Keratinocyte (primary cell): ENCODE measurements around the gene YBX1. TPM values are rescaled to one million over a fixed set of nuclear protein-coding genes. Genes with fewer than 3 reads are reported as not detected.

Source experiments
- DNase-seq: peaks from one replicate; pipeline ENCODE4 v3.0.0-alpha.2; 2011; ENCODE audit warnings: low read depth, missing footprints, low spot score
- FAIRE-seq: peaks from 2 replicates; lab custom pipeline; 2011; peaks lifted over from hg19 to GRCh38; lab: Jason Lieb, UNC
- H2AFZ ChIP-seq: 2 replicates; pipeline ENCODE4 v1.6.0; 2012; ENCODE audit warnings: low read length, control low read depth, inconsistent platforms; ENCODE audit not compliant: control insufficient read depth
- H3K27ac ChIP-seq: 2 replicates; pipeline ENCODE4 v1.5.1; 2011; ENCODE audit warnings: low read length; ENCODE audit not compliant: control insufficient read depth, insufficient read depth
- H3K27me3 ChIP-seq: 3 replicates; pipeline ENCODE4 v1.6.0; 2011; ENCODE audit warnings: low read length; ENCODE audit not compliant: control insufficient read depth, insufficient read depth; ENCODE audit errors: extremely low read depth
- H3K36me3 ChIP-seq, 2 experiments: 2 replicates in 1 of 2; 3 replicates in 1 of 2; pipeline ENCODE4 v1.5.1; 2011; ENCODE audit warnings: low read length in 2 of 2, mild to moderate bottlenecking in 1 of 2; ENCODE audit not compliant: control insufficient read depth in 2 of 2, insufficient read depth in 2 of 2; ENCODE audit errors: extremely low read depth in 1 of 2
- H3K4me1 ChIP-seq: 3 replicates; pipeline ENCODE4 v1.5.1; 2011; ENCODE audit warnings: low read length; ENCODE audit not compliant: control insufficient read depth, insufficient read depth; ENCODE audit errors: extremely low read depth
- H3K4me2 ChIP-seq: 3 replicates; pipeline ENCODE4 v1.6.0; 2011; ENCODE audit warnings: low read depth, low read length; ENCODE audit not compliant: control insufficient read depth, insufficient read depth; ENCODE audit errors: extremely low read depth
- H3K4me3 ChIP-seq, 3 experiments: fragments of 200-600 bp in 1 of 3; sonication (generic) in 1 of 3; 2 replicates in 2 of 3; 3 replicates in 1 of 3; pipeline ENCODE4 v1.5.1; 2011 to 2016; ENCODE audit warnings: low read length in 3 of 3, mild to moderate bottlenecking in 3 of 3, control low read depth in 2 of 3, inconsistent platforms in 1 of 3, low read depth in 1 of 3, mixed read lengths in 1 of 3, mixed run types in 1 of 3, moderate library complexity in 1 of 3; ENCODE audit not compliant: control insufficient read depth in 2 of 3, insufficient read depth in 2 of 3; ENCODE audit errors: extremely low read depth in 1 of 3
- H3K79me2 ChIP-seq: 2 replicates; pipeline ENCODE4 v1.6.0; 2012; ENCODE audit warnings: low read length; ENCODE audit not compliant: control insufficient read depth, insufficient read depth
- H3K9ac ChIP-seq: 3 replicates; pipeline ENCODE4 v1.6.0; 2011; ENCODE audit warnings: low read length; ENCODE audit not compliant: control insufficient read depth, insufficient read depth; ENCODE audit errors: extremely low read depth
- H3K9me1 ChIP-seq: 3 replicates; pipeline ENCODE4 v1.6.0; 2011; ENCODE audit warnings: low read length; ENCODE audit not compliant: control insufficient read depth, insufficient read depth; ENCODE audit errors: extremely low read depth
- H3K9me3 ChIP-seq: 2 replicates; pipeline ENCODE4 v1.5.1; 2012; ENCODE audit warnings: low read depth, low read length; ENCODE audit not compliant: control insufficient read depth
- H4K20me1 ChIP-seq: 3 replicates; pipeline ENCODE4 v1.6.0; 2011; ENCODE audit warnings: low read length; ENCODE audit not compliant: control insufficient read depth, insufficient read depth; ENCODE audit errors: extremely low read depth
- EZH2 ChIP-seq: IDR thresholded peaks from one replicate; pipeline ENCODE4 v1.6.1; 2012; ENCODE audit warnings: inconsistent platforms, mild to moderate bottlenecking, low read length, moderate library complexity
- dilution Hi-C: fragments of 300-500 bp; cut with MboI; formaldehyde crosslinking; loops from one replicate; pipeline ENCODE4 v1.7.0; 2020; ENCODE audit warnings: low sequenced_read_pairs; ENCODE audit not compliant: extremely low pct_ligation_motif_present
- polyA plus RNA-seq, 5 experiments: library from polyadenylated mRNA; depleted of rRNA in 3 of 5; stranded (reverse) in 3 of 5; stranded (forward) in 1 of 5; unstranded in 1 of 5; fragments of >200 nt; gene quantifications; 1 replicate in 1 of 5; 2 replicates in 3 of 5; 3 replicates in 1 of 5; pipeline versions ENCODE4 v1.2.1 to v1.2.3, GENCODE V29; 2011 to 2012; ENCODE audit warnings: missing spikeins in 2 of 5, low read depth in 1 of 5, low replicate concordance in 1 of 5
- TF ChIP-seq, protein P1 (sequence below), 3 experiments: IDR thresholded peaks in 1 of 3; conservative IDR thresholded peaks in 1 of 3; optimal IDR thresholded peaks in 1 of 3; 2 replicates in 2 of 3; 3 replicates in 1 of 3; pipeline versions ENCODE3 to v1.5.1; 2011; ENCODE audit warnings: low read length in 3 of 3, mild to moderate bottlenecking in 3 of 3, moderate library complexity in 2 of 3, control low read depth in 1 of 3, inconsistent platforms in 1 of 3; ENCODE audit not compliant: insufficient read depth in 2 of 3; ENCODE audit errors: extremely low read depth in 1 of 3

Gene YBX1
- polyA plus RNA-seq, 1 donor (not counting 4 experiments of a cell fraction or from before 2014, with no cell fraction given), result 1,066 TPM

DNA sequence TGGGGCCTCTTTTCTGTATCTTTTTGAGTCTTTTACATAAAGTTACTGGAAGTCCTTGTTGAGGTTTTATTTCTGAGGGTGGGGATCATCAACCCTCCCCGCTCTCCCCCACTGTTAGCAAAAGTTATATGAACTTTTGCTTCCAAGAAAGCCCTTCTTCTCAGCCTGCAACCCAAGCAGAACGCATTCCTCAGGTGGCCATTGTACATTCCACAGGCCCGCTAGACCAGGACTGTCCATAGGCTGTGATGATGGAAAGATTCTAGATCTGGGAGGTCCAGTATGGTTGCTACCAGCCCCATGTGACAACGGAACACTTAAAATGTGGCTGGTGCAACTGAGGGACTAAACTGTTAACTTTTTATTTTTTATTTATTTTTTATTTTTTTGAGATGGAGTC lies 11.8 kb upstream of the YBX1 start:
- FAIRE-seq (no peak), DNase-seq (no peak)
- no peaks in the 10 kb centered on the region for H4K20me1 ChIP-seq
- H3K9me1 ChIP-seq, result no peaks in the 10 kb centered on the region
- peaks cover 19 to 36% of the 10 kb centered on the region in 2 experiments for H3K36me3 ChIP-seq
- no peak overlapping the region for H3K27ac ChIP-seq
- TF ChIP-seq EZH2, result no peak
- TF ChIP-seq, protein P1, sequence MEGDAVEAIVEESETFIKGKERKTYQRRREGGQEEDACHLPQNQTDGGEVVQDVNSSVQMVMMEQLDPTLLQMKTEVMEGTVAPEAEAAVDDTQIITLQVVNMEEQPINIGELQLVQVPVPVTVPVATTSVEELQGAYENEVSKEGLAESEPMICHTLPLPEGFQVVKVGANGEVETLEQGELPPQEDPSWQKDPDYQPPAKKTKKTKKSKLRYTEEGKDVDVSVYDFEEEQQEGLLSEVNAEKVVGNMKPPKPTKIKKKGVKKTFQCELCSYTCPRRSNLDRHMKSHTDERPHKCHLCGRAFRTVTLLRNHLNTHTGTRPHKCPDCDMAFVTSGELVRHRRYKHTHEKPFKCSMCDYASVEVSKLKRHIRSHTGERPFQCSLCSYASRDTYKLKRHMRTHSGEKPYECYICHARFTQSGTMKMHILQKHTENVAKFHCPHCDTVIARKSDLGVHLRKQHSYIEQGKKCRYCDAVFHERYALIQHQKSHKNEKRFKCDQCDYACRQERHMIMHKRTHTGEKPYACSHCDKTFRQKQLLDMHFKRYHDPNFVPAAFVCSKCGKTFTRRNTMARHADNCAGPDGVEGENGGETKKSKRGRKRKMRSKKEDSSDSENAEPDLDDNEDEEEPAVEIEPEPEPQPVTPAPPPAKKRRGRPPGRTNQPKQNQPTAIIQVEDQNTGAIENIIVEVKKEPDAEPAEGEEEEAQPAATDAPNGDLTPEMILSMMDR (optimal IDR thresholded peaks at IDR 0.05 in 1 of 3, IDR thresholded peaks at IDR 0.05 in 1 of 3, conservative IDR thresholded peaks at IDR 0.05 in 1 of 3; ENCODE audit: extremely low read depth in 1 of 3, insufficient read depth in 2 of 3, low read length in 3 of 3), result no peak
- H3K9ac ChIP-seq, result no peak overlapping the region
- H3K4me1 ChIP-seq, result peaks cover 4% of the 10 kb centered on the region
- H3K79me2 ChIP-seq, result no peaks in the 10 kb centered on the region
- no peak overlapping the region for H3K4me3 ChIP-seq
- H2AFZ ChIP-seq, result no peak overlapping the region
- dilution Hi-C loops, result no loop called here
- H3K9me3 ChIP-seq, result no peaks in the 10 kb centered on the region
- no peaks in the 10 kb centered on the region for H3K27me3 ChIP-seq
- H3K4me2 ChIP-seq, result no peak overlapping the region

DNA sequence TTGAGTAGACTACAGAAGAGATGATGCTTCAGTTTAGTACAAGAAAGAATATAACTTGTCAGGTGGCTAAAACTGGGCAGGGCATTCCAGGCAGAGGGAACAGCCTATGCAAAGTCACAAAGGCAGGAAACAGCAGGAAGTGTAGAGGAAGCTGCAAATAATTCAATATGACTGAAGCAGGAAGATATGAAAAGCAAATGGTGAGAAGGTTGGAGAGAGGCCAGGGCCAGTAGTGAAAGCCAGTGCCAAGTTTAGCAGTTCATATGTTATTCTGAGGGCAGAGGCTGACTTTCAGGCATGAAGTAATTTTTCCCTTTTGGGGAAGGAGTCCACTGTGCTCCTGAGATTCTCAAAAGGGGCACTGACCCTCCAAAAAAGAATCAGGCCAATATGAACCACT lies 8.0 kb upstream of the YBX1 start:
- dilution Hi-C loops, result no loop called here
- no peaks in the 10 kb centered on the region for H3K9me3 ChIP-seq
- H3K4me3 ChIP-seq, result no peak overlapping the region
- no peaks in the 10 kb centered on the region for H3K9me1 ChIP-seq
- no peak overlapping the region for H3K9ac ChIP-seq
- H3K4me2 ChIP-seq, result no peak overlapping the region
- no peak overlapping the region for H3K27ac ChIP-seq
- no peak overlapping the region for H2AFZ ChIP-seq
- FAIRE-seq, result no peak
- no peak for DNase-seq
- H4K20me1 ChIP-seq, result no peaks in the 10 kb centered on the region
- peaks cover 5 to 17% of the 10 kb centered on the region in 2 experiments for H3K36me3 ChIP-seq
- no peaks in the 10 kb centered on the region for H3K79me2 ChIP-seq
- TF ChIP-seq, protein P1 (optimal IDR thresholded peaks at IDR 0.05 in 1 of 3, IDR thresholded peaks at IDR 0.05 in 1 of 3, conservative IDR thresholded peaks at IDR 0.05 in 1 of 3; ENCODE audit: extremely low read depth in 1 of 3, insufficient read depth in 2 of 3, low read length in 3 of 3), result no peak
- TF ChIP-seq EZH2, result no peak
- no peaks in the 10 kb centered on the region for H3K27me3 ChIP-seq
- peaks cover 7% of the 10 kb centered on the region for H3K4me1 ChIP-seq
